ENCODE data around the gene SIPA1L3.

SIPA1L3 gene

DNA sequence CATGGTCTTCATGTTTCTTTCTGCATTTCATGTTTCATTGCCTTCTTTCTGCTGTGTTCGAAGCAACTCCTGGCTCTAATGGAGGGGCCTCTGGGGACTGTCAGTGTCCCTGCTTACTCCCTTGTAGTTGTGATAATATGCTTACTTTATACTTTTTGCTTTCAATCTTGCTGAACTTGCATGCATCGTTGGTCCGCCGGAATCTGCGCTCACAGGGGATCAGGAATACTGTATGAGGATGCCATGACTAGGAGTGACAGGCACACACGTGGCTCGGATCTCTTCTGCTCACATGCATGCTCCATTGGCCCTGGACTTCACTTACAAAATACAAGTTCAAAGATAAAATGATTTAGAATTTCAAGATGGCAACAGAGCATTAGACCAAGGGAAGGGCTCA, 108.8 kb downstream of the SIPA1L3 start:
- Histone ChIP-seq H3K27me3 (no peaks in the 10 kb centered on the region), H3K9me3 (no peaks in the 10 kb centered on the region), H3K4me1 (ENCODE audit: control insufficient read depth in 1 of 2, insufficient read depth in 1 of 2, low read depth in 1 of 2, low read length in 1 of 2) (peaks cover 19 to 26% of the 10 kb centered on the region in 2 experiments), H3K4me3 (ENCODE audit: low read depth in 1 of 2, low read length in 1 of 2) (no peak overlapping the region), H3K27ac (no peak overlapping the region), H3K36me3 (no peaks in the 10 kb centered on the region)
- TF ChIP-seq, protein P1, sequence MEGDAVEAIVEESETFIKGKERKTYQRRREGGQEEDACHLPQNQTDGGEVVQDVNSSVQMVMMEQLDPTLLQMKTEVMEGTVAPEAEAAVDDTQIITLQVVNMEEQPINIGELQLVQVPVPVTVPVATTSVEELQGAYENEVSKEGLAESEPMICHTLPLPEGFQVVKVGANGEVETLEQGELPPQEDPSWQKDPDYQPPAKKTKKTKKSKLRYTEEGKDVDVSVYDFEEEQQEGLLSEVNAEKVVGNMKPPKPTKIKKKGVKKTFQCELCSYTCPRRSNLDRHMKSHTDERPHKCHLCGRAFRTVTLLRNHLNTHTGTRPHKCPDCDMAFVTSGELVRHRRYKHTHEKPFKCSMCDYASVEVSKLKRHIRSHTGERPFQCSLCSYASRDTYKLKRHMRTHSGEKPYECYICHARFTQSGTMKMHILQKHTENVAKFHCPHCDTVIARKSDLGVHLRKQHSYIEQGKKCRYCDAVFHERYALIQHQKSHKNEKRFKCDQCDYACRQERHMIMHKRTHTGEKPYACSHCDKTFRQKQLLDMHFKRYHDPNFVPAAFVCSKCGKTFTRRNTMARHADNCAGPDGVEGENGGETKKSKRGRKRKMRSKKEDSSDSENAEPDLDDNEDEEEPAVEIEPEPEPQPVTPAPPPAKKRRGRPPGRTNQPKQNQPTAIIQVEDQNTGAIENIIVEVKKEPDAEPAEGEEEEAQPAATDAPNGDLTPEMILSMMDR (IDR thresholded peaks at IDR 0.05) = no peak

DNA sequence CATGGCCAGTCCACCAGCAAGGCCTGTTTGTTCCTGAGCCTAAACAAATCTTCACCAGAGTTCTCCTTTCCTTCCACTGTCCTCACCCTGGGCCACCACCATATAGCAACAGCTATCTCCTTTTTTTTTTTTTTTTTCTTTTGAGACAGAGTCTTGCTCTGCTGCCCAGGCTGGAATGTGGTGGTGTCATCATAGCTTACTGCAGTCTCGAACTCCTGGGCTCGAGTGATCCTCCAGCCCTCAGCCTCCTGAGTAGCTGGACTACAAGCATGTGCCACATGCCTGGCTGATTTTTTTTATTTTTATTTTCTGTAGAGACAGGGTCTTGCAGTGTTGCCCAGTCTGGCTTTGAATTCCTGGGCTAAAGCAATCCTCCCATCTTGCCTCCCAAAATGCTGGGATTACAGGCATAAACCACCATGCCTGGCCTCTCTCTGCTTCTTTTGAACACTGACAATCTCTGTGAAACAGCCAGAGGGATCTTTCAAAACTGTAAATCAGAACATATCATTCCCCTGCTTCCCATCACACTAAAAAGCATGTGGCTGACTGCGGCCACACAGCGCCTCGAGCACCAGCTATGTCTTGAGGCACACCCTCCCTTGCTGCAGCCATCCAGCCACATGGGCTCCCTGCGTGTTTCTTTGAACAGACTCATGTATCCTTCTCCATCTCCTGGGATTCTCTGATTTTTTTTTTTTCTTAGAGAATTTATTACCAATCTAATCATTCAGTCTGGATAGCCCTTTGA, 110.6 kb downstream of the SIPA1L3 start:
- Histone ChIP-seq H3K27me3 (no peaks in the 10 kb centered on the region), H3K9me3 (no peaks in the 10 kb centered on the region), H3K27ac (no peak overlapping the region), H3K4me1 (ENCODE audit: control insufficient read depth in 1 of 2, insufficient read depth in 1 of 2, low read depth in 1 of 2, low read length in 1 of 2) (peaks cover 25 to 28% of the 10 kb centered on the region in 2 experiments), H3K4me3 (ENCODE audit: low read depth in 1 of 2, low read length in 1 of 2) (no peak overlapping the region), H3K36me3 (no peaks in the 10 kb centered on the region)
- TF ChIP-seq, protein P1 (IDR thresholded peaks at IDR 0.05) = no peak

DNA sequence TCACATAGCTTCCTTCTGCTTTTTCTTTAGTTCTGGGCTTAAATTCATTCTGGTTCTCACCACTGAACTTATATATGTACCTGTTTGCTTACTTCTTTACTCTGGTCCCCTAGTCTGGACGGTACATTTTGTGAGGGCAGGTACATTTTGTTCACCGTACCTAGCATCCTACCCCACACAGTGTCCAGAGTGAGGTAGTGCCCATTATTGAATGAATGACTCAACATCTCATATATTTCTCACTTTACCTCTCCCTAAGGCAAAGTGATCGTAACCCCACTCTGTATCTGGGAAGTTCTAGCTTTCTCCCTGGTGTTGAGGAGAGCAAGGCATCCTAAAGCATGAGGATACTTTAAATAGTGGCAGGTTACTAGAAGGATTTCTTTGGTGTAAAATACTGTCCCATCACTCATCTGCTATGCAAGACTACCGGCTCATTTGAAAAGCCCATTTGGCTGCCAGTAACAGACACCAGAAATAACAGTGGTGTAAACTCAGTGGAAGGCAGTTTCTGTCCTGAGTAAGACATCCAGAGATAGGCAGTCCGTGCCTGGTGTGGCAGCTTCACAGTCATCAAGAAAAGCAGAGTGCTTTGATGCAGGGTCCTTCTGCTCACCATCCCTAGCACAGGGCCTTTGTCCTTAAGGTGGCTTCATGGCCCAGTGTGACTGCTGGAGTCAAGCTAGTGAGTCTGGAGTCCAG, 111.8 kb downstream of the SIPA1L3 start:
- peaks cover 28% of the 10 kb centered on the region in 2 experiments for H3K4me1 ChIP-seq (ENCODE audit: control insufficient read depth in 1 of 2, insufficient read depth in 1 of 2, low read depth in 1 of 2, low read length in 1 of 2)
- peak overlapping the region; percentile 38 for H3K27ac ChIP-seq
- TF ChIP-seq, protein P1 (IDR thresholded peaks at IDR 0.05) = no peak

DNA sequence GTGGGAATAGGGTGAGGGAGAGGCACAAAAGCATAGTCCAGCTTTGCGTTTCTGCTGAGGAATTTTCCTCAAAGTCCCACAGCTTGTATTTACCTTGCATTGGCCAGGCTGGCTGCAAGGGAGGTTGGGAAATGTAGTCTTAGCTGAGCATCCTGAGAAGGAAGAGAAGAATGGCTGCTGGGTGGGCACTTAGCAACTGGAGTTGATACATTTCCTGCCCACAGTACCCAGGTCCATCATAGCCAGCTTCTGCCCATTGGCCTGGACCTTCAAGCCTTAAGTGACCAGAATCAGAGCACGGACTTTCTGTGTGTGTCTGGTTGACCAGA, 112.4 kb downstream of the SIPA1L3 start:
- no peak overlapping the region for H3K4me3 ChIP-seq (ENCODE audit: low read depth in 1 of 2, low read length in 1 of 2)
- no peaks in the 10 kb centered on the region for H3K36me3 ChIP-seq
- no peaks in the 10 kb centered on the region for H3K27me3 ChIP-seq
- H3K4me1 ChIP-seq (ENCODE audit: control insufficient read depth in 1 of 2, insufficient read depth in 1 of 2, low read depth in 1 of 2, low read length in 1 of 2) = peaks cover 28% of the 10 kb centered on the region in 2 experiments
- no peaks in the 10 kb centered on the region for H3K9me3 ChIP-seq
- TF ChIP-seq, protein P1 (IDR thresholded peaks at IDR 0.05) = no peak
- peak overlapping the region; percentile 38 for H3K27ac ChIP-seq

More for the DNA sequence above, 111.8 kb downstream of the SIPA1L3 start:
- Histone ChIP-seq H3K36me3 (no peaks in the 10 kb centered on the region), H3K27me3 (no peaks in the 10 kb centered on the region), H3K9me3 (no peaks in the 10 kb centered on the region), H3K4me3 (ENCODE audit: low read depth in 1 of 2, low read length in 1 of 2) (no peak overlapping the region)

DNA sequence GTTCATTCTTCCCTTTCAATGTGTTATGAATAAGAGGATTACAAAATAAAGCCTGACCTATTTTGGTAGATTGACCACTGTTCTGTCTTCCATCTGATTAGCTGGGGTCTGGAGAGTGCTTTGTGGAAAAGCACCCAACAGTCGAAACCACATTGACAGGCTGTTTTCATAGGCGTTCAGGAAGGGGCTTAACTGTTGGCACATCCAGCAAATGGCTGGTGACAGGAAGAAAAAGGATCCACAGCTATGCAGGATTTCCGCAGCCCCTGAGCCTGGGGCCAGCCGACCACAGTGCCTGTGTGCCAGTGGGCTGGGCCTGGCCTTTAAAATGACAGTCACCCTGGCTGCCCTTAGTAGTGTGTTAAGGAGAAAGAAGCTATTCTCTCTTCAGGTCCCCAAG, 113.3 kb downstream of the SIPA1L3 start:
- Histone ChIP-seq H3K27me3 (no peaks in the 10 kb centered on the region), H3K36me3 (no peaks in the 10 kb centered on the region), H3K9me3 (no peaks in the 10 kb centered on the region), H3K4me3 (ENCODE audit: low read depth in 1 of 2, low read length in 1 of 2) (no peak overlapping the region), H3K4me1 (ENCODE audit: control insufficient read depth in 1 of 2, insufficient read depth in 1 of 2, low read depth in 1 of 2, low read length in 1 of 2) (peaks cover 24 to 28% of the 10 kb centered on the region in 2 experiments), H3K27ac (peak overlapping the region; percentile 38)
- TF ChIP-seq, protein P1 (IDR thresholded peaks at IDR 0.05) = no peak
